Endothelial cell of umbilical vein (primary cell): Measurements from ENCODE around the gene ERVW-1. TPM values are rescaled to one million over a fixed set of nuclear protein-coding genes. Genes with fewer than 3 reads are reported as not detected.

Source experiments
- BruUV-seq: library from RNA; stranded (reverse); fragments of 400-500 nt; replicated peaks from 2 replicates; lab custom pipeline; 2021; lab: Mats Ljungman, UMichigan
- CTCF ChIA-PET: fragments of 300-600, 350-600 bp; sonication (Branson Sonifier 250); formaldehyde crosslinking; loops from one replicate; lab custom pipeline; 2021; ENCODE audit warnings: antibody characterized with exemption, inconsistent platforms; lab: Charles Lee
- POLR2A ChIA-PET: fragments of 300-600, 350-600 bp; sonication (Branson Sonifier 250); formaldehyde crosslinking; loops from one replicate; lab custom pipeline; 2021; ENCODE audit warnings: antibody characterized with exemption, inconsistent platforms; lab: Charles Lee
- DNase-seq: peaks from one replicate; pipeline ENCODE4 v3.0.0-alpha.2; 2011; ENCODE audit warnings: low read depth, low spot score
- FAIRE-seq: peaks from 2 replicates; lab custom pipeline; 2011; peaks lifted over from hg19 to GRCh38; lab: Jason Lieb, UNC
- H2AFZ ChIP-seq: 2 replicates; pipeline ENCODE4 v1.6.0; 2012; ENCODE audit warnings: low read depth, low read length, control low read depth, inconsistent platforms
- H3K27ac ChIP-seq: 2 replicates; pipeline ENCODE4 v1.5.1; 2011; ENCODE audit warnings: low read depth, mild to moderate bottlenecking, control low read depth, low read length, moderate library complexity; ENCODE audit not compliant: insufficient read depth
- H3K27me3 ChIP-seq, 2 experiments: 2 replicates each; pipeline versions ENCODE4 v1.6.0 to v1.6.1; 2011; ENCODE audit warnings: low read length in 2 of 2, mixed read lengths in 1 of 2; ENCODE audit not compliant: control insufficient read depth in 2 of 2, insufficient read depth in 2 of 2
- H3K36me3 ChIP-seq, 2 experiments: 2 replicates in 1 of 2; 3 replicates in 1 of 2; pipeline ENCODE4 v1.5.1; 2011; ENCODE audit warnings: low read length in 2 of 2, mild to moderate bottlenecking in 1 of 2, moderate library complexity in 1 of 2; ENCODE audit not compliant: control insufficient read depth in 2 of 2, insufficient read depth in 2 of 2; ENCODE audit errors: extremely low read depth in 1 of 2
- H3K4me1 ChIP-seq: 3 replicates; pipeline ENCODE4 v1.5.1; 2011; ENCODE audit warnings: mild to moderate bottlenecking, low read length; ENCODE audit not compliant: control insufficient read depth, insufficient read depth; ENCODE audit errors: extremely low read depth
- H3K4me2 ChIP-seq: 2 replicates; pipeline ENCODE4 v1.6.1; 2011; ENCODE audit warnings: low read length, control low read depth, mixed read lengths; ENCODE audit not compliant: insufficient read depth
- H3K4me3 ChIP-seq, 3 experiments: fragments of 200-600 bp in 1 of 3; sonication (generic), shearing (Covaris generic) in 1 of 3; replicated peaks in 1 of 3; 2 replicates each; pipeline ENCODE4 v1.5.1; 2011 to 2016; ENCODE audit warnings: control low read depth in 3 of 3, low read length in 3 of 3, mild to moderate bottlenecking in 2 of 3, inconsistent platforms in 1 of 3, low read depth in 1 of 3, moderate library complexity in 1 of 3; ENCODE audit not compliant: insufficient read depth in 1 of 3
- H3K79me2 ChIP-seq: 2 replicates; pipeline ENCODE4 v1.6.0; 2012; ENCODE audit warnings: low read length, inconsistent platforms; ENCODE audit not compliant: control insufficient read depth, insufficient read depth
- H3K9ac ChIP-seq: replicated peaks from 2 replicates; pipeline ENCODE3; 2011; ENCODE audit warnings: low read length, control low read depth; ENCODE audit not compliant: insufficient read depth; ENCODE audit errors: extremely low read depth
- H3K9me1 ChIP-seq: replicated peaks from 3 replicates; pipeline ENCODE4 v1.6.0; 2011; ENCODE audit warnings: mild to moderate bottlenecking, low read length; ENCODE audit not compliant: control insufficient read depth, insufficient read depth; ENCODE audit errors: extremely low read depth
- H3K9me3 ChIP-seq: replicated peaks from 2 replicates; pipeline ENCODE4 v1.5.1; 2012; ENCODE audit warnings: low read length, inconsistent platforms; ENCODE audit not compliant: control insufficient read depth, insufficient read depth
- H4K20me1 ChIP-seq: replicated peaks from 2 replicates; pipeline ENCODE3; 2011; ENCODE audit warnings: mild to moderate bottlenecking, low read length; ENCODE audit not compliant: control insufficient read depth, insufficient read depth; ENCODE audit errors: extremely low read depth
- EZH2 ChIP-seq: IDR thresholded peaks from 2 replicates; pipeline ENCODE4 v1.6.1; 2012; ENCODE audit warnings: borderline replicate concordance, low read depth, mild to moderate bottlenecking, moderate library complexity, low read length, inconsistent platforms; ENCODE audit not compliant: severe bottlenecking
- GATA2 ChIP-seq: IDR thresholded peaks from 2 replicates; pipeline ENCODE4 v1.7.0; 2011; ENCODE audit warnings: low read depth, mild to moderate bottlenecking, moderate library complexity, mixed read lengths, low read length; ENCODE audit not compliant: insufficient read length, insufficient read depth
- JUN ChIP-seq: IDR thresholded peaks from 2 replicates; pipeline ENCODE4 v1.6.1; 2011; ENCODE audit warnings: borderline replicate concordance, low read depth; ENCODE audit not compliant: insufficient read length, insufficient read depth
- MYC ChIP-seq: IDR thresholded peaks from one replicate; pipeline ENCODE4 v1.6.1; 2011; ENCODE audit warnings: mild to moderate bottlenecking, low read depth, low read length
- POLR2AphosphoS5 ChIP-seq: IDR thresholded peaks from 2 replicates; pipeline ENCODE4 v1.6.1; 2012; ENCODE audit warnings: low read depth, mild to moderate bottlenecking, control low read depth, low read length, moderate library complexity; ENCODE audit not compliant: insufficient read depth
- dilution Hi-C: fragments of 300-500 bp; cut with MboI; formaldehyde crosslinking; loops from one replicate; pipeline ENCODE4 v1.15.0; 2019; ENCODE audit warnings: low sequenced_read_pairs; ENCODE audit not compliant: extremely low pct_ligation_motif_present
- intact Hi-C: fragments of 100-400 bp; cut with micrococcal nuclease; formaldehyde crosslinking; loops from one replicate; pipeline ENCODE4 v1.10.0; 2022
- polyA plus RNA-seq, 4 experiments: library from polyadenylated mRNA; depleted of rRNA in 3 of 4; stranded (reverse) in 3 of 4; unstranded in 1 of 4; fragments of >200 nt; gene quantifications; 2 replicates each; pipeline versions ENCODE4 v1.2.1 to v1.2.3, GENCODE V29; 2011 to 2012; ENCODE audit warnings: missing spikeins in 1 of 4
- total RNA-seq: library from RNA; stranded (reverse); gene quantifications from 2 replicates; pipeline ENCODE4 v1.2.3, GENCODE V29; 2021
- TF ChIP-seq, protein P1 (sequence below): IDR thresholded peaks from 2 replicates; pipeline ENCODE4 v1.6.1; 2011; ENCODE audit not compliant: insufficient read depth, insufficient read length
- TF ChIP-seq, protein P2 (sequence below), 2 donors: IDR thresholded peaks; 1 replicate in 1 of 2; 2 replicates in 1 of 2; pipeline ENCODE4 v1.5.1; 2011; ENCODE audit warnings: low read length in 2 of 2, mild to moderate bottlenecking in 2 of 2, moderate library complexity in 2 of 2, control low read depth in 1 of 2, inconsistent platforms in 1 of 2, low read depth in 1 of 2; ENCODE audit not compliant: insufficient read depth in 1 of 2; ENCODE audit errors: extremely low read depth in 1 of 2

The ERVW-1 gene
- total and polyA plus RNA-seq, 2 donors (not counting 3 experiments of a cell fraction or from before 2014, with no cell fraction given), result not detected

DNA sequence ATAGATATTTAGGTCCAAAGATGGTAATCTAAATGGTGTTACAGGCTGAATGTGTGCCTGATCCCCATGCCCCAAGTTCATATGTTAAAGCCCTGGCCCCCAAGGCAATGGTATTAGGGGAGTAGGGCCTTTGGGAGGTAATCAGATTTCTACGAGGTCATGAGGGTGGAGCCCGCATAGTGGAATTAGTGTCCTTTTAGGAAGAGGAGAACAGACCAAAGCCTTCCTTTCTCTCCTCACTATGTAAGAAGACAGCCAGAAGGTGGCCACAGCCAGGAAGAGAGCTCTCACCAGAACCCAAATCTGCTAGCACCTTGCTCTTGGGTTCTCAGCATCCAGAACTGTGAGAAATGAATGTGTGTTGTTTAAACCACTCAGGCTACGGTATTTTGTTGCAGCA, 15.2 kb downstream of the ERVW-1 start:
- no peaks in the 10 kb centered on the region for H3K9me3 ChIP-seq
- ChIA-PET CTCF (no interaction called here), POLR2A (no interaction called here)
- H3K79me2 ChIP-seq, result no peaks in the 10 kb centered on the region
- no peaks in the 10 kb centered on the region for H4K20me1 ChIP-seq
- DNase-seq (no peak), FAIRE-seq (no peak)
- H3K27ac ChIP-seq, result no peak overlapping the region
- BruUV-seq, result no TSS peak
- no peaks in the 10 kb centered on the region for H3K9me1 ChIP-seq
- H3K36me3 ChIP-seq, result no peaks in the 10 kb centered on the region
- H3K4me1 ChIP-seq, result peaks cover 5% of the 10 kb centered on the region
- dilution Hi-C loops (no loop called here), intact Hi-C loops (no loop called here)
- no peaks in the 10 kb centered on the region for H3K27me3 ChIP-seq
- no peak overlapping the region for H2AFZ ChIP-seq
- H3K4me3 ChIP-seq, result no peak overlapping the region
- no peak overlapping the region for H3K4me2 ChIP-seq
- no peak overlapping the region for H3K9ac ChIP-seq
- TF ChIP-seq, protein P1, sequence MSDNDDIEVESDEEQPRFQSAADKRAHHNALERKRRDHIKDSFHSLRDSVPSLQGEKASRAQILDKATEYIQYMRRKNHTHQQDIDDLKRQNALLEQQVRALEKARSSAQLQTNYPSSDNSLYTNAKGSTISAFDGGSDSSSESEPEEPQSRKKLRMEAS, result no peak
- no peak for TF ChIP-seq EZH2
- TF ChIP-seq JUN, result no peak
- TF ChIP-seq GATA2, result no peak
- TF ChIP-seq MYC, result no peak

GRCh38 chr7:92461027-92462003, 16.4 kb downstream of the ERVW-1 start:
- Histone ChIP-seq H4K20me1 (no peaks in the 10 kb centered on the region), H3K4me3 (no peak overlapping the region), H3K9me3 (no peaks in the 10 kb centered on the region), H3K36me3 (peaks cover 2 to 4% of the 10 kb centered on the region in 2 experiments), H3K27me3 (no peaks in the 10 kb centered on the region), H3K79me2 (no peaks in the 10 kb centered on the region), H2AFZ (peak overlapping the region; percentile 76), H3K9ac (no peak overlapping the region), H3K9me1 (no peaks in the 10 kb centered on the region), H3K4me2 (peak overlapping the region; percentile 38), H3K4me1 (peaks cover 5% of the 10 kb centered on the region), H3K27ac (no peak overlapping the region)
- DNase-seq, result peak; percentile 57
- intact Hi-C loops (loop anchor here (1.0 kb wide), 3 partner anchors 13 to 594 kb away; no protein-coding TSS in a partner anchor), dilution Hi-C loops (no loop called here)
- ChIA-PET POLR2A (no interaction called here), CTCF (interaction anchor here (0.6 to 3.0 kb wide), 28 partner anchors 9 to 632 kb away, joined by 3 to 50 read pairs (median 4); partner anchors contain the start of genes ERVW-1, GATAD1, LRRD1 and MTERF1)
- FAIRE-seq, result peak; percentile 80
- TF ChIP-seq, protein P2, sequence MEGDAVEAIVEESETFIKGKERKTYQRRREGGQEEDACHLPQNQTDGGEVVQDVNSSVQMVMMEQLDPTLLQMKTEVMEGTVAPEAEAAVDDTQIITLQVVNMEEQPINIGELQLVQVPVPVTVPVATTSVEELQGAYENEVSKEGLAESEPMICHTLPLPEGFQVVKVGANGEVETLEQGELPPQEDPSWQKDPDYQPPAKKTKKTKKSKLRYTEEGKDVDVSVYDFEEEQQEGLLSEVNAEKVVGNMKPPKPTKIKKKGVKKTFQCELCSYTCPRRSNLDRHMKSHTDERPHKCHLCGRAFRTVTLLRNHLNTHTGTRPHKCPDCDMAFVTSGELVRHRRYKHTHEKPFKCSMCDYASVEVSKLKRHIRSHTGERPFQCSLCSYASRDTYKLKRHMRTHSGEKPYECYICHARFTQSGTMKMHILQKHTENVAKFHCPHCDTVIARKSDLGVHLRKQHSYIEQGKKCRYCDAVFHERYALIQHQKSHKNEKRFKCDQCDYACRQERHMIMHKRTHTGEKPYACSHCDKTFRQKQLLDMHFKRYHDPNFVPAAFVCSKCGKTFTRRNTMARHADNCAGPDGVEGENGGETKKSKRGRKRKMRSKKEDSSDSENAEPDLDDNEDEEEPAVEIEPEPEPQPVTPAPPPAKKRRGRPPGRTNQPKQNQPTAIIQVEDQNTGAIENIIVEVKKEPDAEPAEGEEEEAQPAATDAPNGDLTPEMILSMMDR (IDR thresholded peaks at IDR 0.05; ENCODE audit: extremely low read depth in 1 of 2, insufficient read depth in 1 of 2, low read depth in 1 of 2, low read length in 2 of 2), result peak; percentile 74 to 76
- no peak for TF ChIP-seq POLR2AphosphoS5
- TF ChIP-seq JUN, result no peak
- TF ChIP-seq GATA2, result no peak
- no TSS peak for BruUV-seq
